ENCODE results near the gene CDH13. TPM values are rescaled to one million over a fixed set of nuclear protein-coding genes. Genes with fewer than 3 reads are reported as not detected.

CDH13 gene
- total RNA-seq, 2 experiments from 2014 or later, result not detected

- Mint-ChIP-seq H3K9me3 (ENCODE audit: low read depth) (peaks cover 17% of the 10 kb centered on the region), H3K27me3 (peaks cover 14% of the 10 kb centered on the region), H3K4me1 (no peaks in the 10 kb centered on the region), H3K27ac (no peak overlapping the region), H3K36me3 (ENCODE audit: low read depth) (no peaks in the 10 kb centered on the region), H3K4me3 (no peak overlapping the region)
- DNase-seq (no peak), ATAC-seq (no peak)
- ChIA-PET POLR2A (no interaction called here), CTCF (interaction anchor here (0.6 kb wide), 1 partner anchor 170 kb away, joined by 3 read pairs; no protein-coding TSS in a partner anchor)
- intact Hi-C loops (cut with DNase I, micrococcal nuclease), result no loop called here
Measured at GRCh38 chr16:83125999-83126568, 499.3 kb downstream of the CDH13 start.

- no peak for ATAC-seq
- DNase-seq, result no peak
- CTCF ChIA-PET, result no interaction called here
- Mint-ChIP-seq H3K4me1 (no peaks in the 10 kb centered on the region), H3K27ac (no peak overlapping the region), H3K4me3 (no peak overlapping the region), H3K9me3 (ENCODE audit: low read depth) (peaks cover 17% of the 10 kb centered on the region), H3K36me3 (ENCODE audit: low read depth) (no peaks in the 10 kb centered on the region), H3K27me3 (peaks cover 14% of the 10 kb centered on the region)
- intact Hi-C loops (cut with DNase I, micrococcal nuclease), result no loop called here
- POLR2A ChIA-PET, result no interaction called here
Measured at GRCh38 chr16:83128041-83128440, 501.3 kb downstream of the CDH13 start.

GRCh38 chr16:83130039-83130438, 503.3 kb downstream of the CDH13 start:
- Mint-ChIP-seq H3K4me3 (no peak overlapping the region), H3K27me3 (peaks cover 14% of the 10 kb centered on the region), H3K36me3 (ENCODE audit: low read depth) (no peaks in the 10 kb centered on the region), H3K27ac (no peak overlapping the region), H3K4me1 (no peaks in the 10 kb centered on the region), H3K9me3 (ENCODE audit: low read depth) (peaks cover 17% of the 10 kb centered on the region)
- ATAC-seq (no peak), DNase-seq (no peak)
- POLR2A ChIA-PET, result no interaction called here
- CTCF ChIA-PET, result no interaction called here
- intact Hi-C loops (cut with DNase I, micrococcal nuclease), result no loop called here

GRCh38 chr16:83134638-83135037, 507.9 kb downstream of the CDH13 start:
- intact Hi-C loops (cut with DNase I, micrococcal nuclease), result no loop called here
- CTCF ChIA-PET, result no interaction called here
- DNase-seq, result no peak
- no peaks in the 10 kb centered on the region for H3K9me3 Mint-ChIP-seq (ENCODE audit: low read depth)
- peaks cover 5% of the 10 kb centered on the region for H3K4me1 Mint-ChIP-seq
- no peak overlapping the region for H3K4me3 Mint-ChIP-seq
- H3K27me3 Mint-ChIP-seq, result peaks cover 5% of the 10 kb centered on the region
- H3K36me3 Mint-ChIP-seq (ENCODE audit: low read depth), result no peaks in the 10 kb centered on the region
- POLR2A ChIA-PET, result no interaction called here
- no peak for ATAC-seq
- H3K27ac Mint-ChIP-seq, result no peak overlapping the region

GRCh38 chr16:83136419-83136818, 509.6 kb downstream of the CDH13 start:
- H3K4me3 Mint-ChIP-seq, result no peak overlapping the region
- ChIA-PET POLR2A (interaction anchor here (0.7 kb wide), 1 partner anchor 18 kb away, joined by 3 read pairs; no protein-coding TSS in a partner anchor), CTCF (no interaction called here)
- DNase-seq (no peak), ATAC-seq (no peak)
- intact Hi-C loops (cut with DNase I, micrococcal nuclease), result no loop called here
- H3K27ac Mint-ChIP-seq, result no peak overlapping the region
- no peaks in the 10 kb centered on the region for H3K36me3 Mint-ChIP-seq (ENCODE audit: low read depth)
- no peaks in the 10 kb centered on the region for H3K9me3 Mint-ChIP-seq (ENCODE audit: low read depth)
- H3K4me1 Mint-ChIP-seq, result peaks cover 5% of the 10 kb centered on the region
- no peaks in the 10 kb centered on the region for H3K27me3 Mint-ChIP-seq

GRCh38 chr16:83136924-83137323, 510.2 kb downstream of the CDH13 start:
- Mint-ChIP-seq H3K36me3 (ENCODE audit: low read depth) (no peaks in the 10 kb centered on the region), H3K27ac (no peak overlapping the region), H3K4me3 (peak overlapping the region; percentile 30), H3K27me3 (no peaks in the 10 kb centered on the region), H3K9me3 (ENCODE audit: low read depth) (no peaks in the 10 kb centered on the region), H3K4me1 (peaks cover 5% of the 10 kb centered on the region)
- CTCF ChIA-PET, result no interaction called here
- no peak for ATAC-seq
- intact Hi-C loops (cut with DNase I, micrococcal nuclease), result no loop called here
- no peak for DNase-seq
- POLR2A ChIA-PET, result interaction anchor here (0.7 kb wide), 1 partner anchor 18 kb away, joined by 3 read pairs; no protein-coding TSS in a partner anchor

GRCh38 chr16:83137326-83137781, 510.6 kb downstream of the CDH13 start:
- intact Hi-C loops (cut with DNase I, micrococcal nuclease), result no loop called here
- no peaks in the 10 kb centered on the region for H3K27me3 Mint-ChIP-seq
- no peak overlapping the region for H3K27ac Mint-ChIP-seq
- peaks cover 5% of the 10 kb centered on the region for H3K4me1 Mint-ChIP-seq
- H3K4me3 Mint-ChIP-seq, result peak overlapping the region; percentile 30
- H3K9me3 Mint-ChIP-seq (ENCODE audit: low read depth), result peaks cover under 1% of the 10 kb centered on the region
- CTCF ChIA-PET, result no interaction called here
- DNase-seq, result peak; percentile 27
- H3K36me3 Mint-ChIP-seq (ENCODE audit: low read depth), result no peaks in the 10 kb centered on the region
- POLR2A ChIA-PET, result interaction anchor here (0.7 kb wide), 1 partner anchor 18 kb away, joined by 3 read pairs; no protein-coding TSS in a partner anchor
- peak; percentile 74 for ATAC-seq

GRCh38 chr16:83137894-83138293, 511.1 kb downstream of the CDH13 start:
- H3K36me3 Mint-ChIP-seq (ENCODE audit: low read depth), result no peaks in the 10 kb centered on the region

GRCh38 chr16:83138512-83138911, 511.7 kb downstream of the CDH13 start:
- H3K27ac Mint-ChIP-seq, result no peak overlapping the region
- no peak for ATAC-seq
- ChIA-PET POLR2A (no interaction called here), CTCF (no interaction called here)
- H3K36me3 Mint-ChIP-seq (ENCODE audit: low read depth), result no peaks in the 10 kb centered on the region
- H3K4me1 Mint-ChIP-seq, result peaks cover 5% of the 10 kb centered on the region
- intact Hi-C loops (cut with DNase I, micrococcal nuclease), result no loop called here
- no peak for DNase-seq
- no peak overlapping the region for H3K4me3 Mint-ChIP-seq
- H3K9me3 Mint-ChIP-seq (ENCODE audit: low read depth), result peaks cover 1% of the 10 kb centered on the region
- H3K27me3 Mint-ChIP-seq, result no peaks in the 10 kb centered on the region

More at GRCh38 chr16:83137894-83138293, 511.1 kb downstream of the CDH13 start:
- peaks cover 1% of the 10 kb centered on the region for H3K9me3 Mint-ChIP-seq (ENCODE audit: low read depth)
- ATAC-seq, result no peak
- no peak for DNase-seq
- H3K27me3 Mint-ChIP-seq, result no peaks in the 10 kb centered on the region
- peaks cover 5% of the 10 kb centered on the region for H3K4me1 Mint-ChIP-seq
- CTCF ChIA-PET, result no interaction called here
- no peak overlapping the region for H3K4me3 Mint-ChIP-seq
- POLR2A ChIA-PET, result no interaction called here
- H3K27ac Mint-ChIP-seq, result no peak overlapping the region
- intact Hi-C loops (cut with DNase I, micrococcal nuclease), result no loop called here

- no peak for DNase-seq
- POLR2A ChIA-PET, result no interaction called here
- no peaks in the 10 kb centered on the region for H3K27me3 Mint-ChIP-seq
Measured at GRCh38 chr16:83138976-83139690, 512.4 kb downstream of the CDH13 start.

GRCh38 chr16:83143788-83144187, 517.0 kb downstream of the CDH13 start:
- H3K4me1 Mint-ChIP-seq, result no peaks in the 10 kb centered on the region
- no peak for DNase-seq
- no peak overlapping the region for H3K27ac Mint-ChIP-seq

More at GRCh38 chr16:83138976-83139690, 512.4 kb downstream of the CDH13 start:
- no peak overlapping the region for H3K27ac Mint-ChIP-seq
- H3K36me3 Mint-ChIP-seq (ENCODE audit: low read depth), result no peaks in the 10 kb centered on the region
- no peak overlapping the region for H3K4me3 Mint-ChIP-seq
- peaks cover 5% of the 10 kb centered on the region for H3K4me1 Mint-ChIP-seq
- H3K9me3 Mint-ChIP-seq (ENCODE audit: low read depth), result peaks cover 1% of the 10 kb centered on the region
- intact Hi-C loops (cut with DNase I, micrococcal nuclease), result no loop called here
- CTCF ChIA-PET, result no interaction called here
- ATAC-seq, result no peak

GRCh38 chr16:83145297-83145696, 518.5 kb downstream of the CDH13 start:
- POLR2A ChIA-PET, result no interaction called here
- H3K9me3 Mint-ChIP-seq (ENCODE audit: low read depth), result peaks cover 1% of the 10 kb centered on the region
- no peak for ATAC-seq
- H3K4me1 Mint-ChIP-seq, result no peaks in the 10 kb centered on the region
- no peak overlapping the region for H3K4me3 Mint-ChIP-seq
- H3K27ac Mint-ChIP-seq, result no peak overlapping the region
- CTCF ChIA-PET, result no interaction called here
- DNase-seq, result no peak
- H3K27me3 Mint-ChIP-seq, result no peaks in the 10 kb centered on the region
- H3K36me3 Mint-ChIP-seq (ENCODE audit: low read depth), result no peaks in the 10 kb centered on the region
- intact Hi-C loops (cut with DNase I, micrococcal nuclease), result no loop called here

More at GRCh38 chr16:83143788-83144187, 517.0 kb downstream of the CDH13 start:
- intact Hi-C loops (cut with DNase I, micrococcal nuclease), result no loop called here
- H3K36me3 Mint-ChIP-seq (ENCODE audit: low read depth), result no peaks in the 10 kb centered on the region
- no peak overlapping the region for H3K4me3 Mint-ChIP-seq
- CTCF ChIA-PET, result interaction anchor here (0.6 kb wide), 1 partner anchor 382 kb away, joined by 3 read pairs; no protein-coding TSS in a partner anchor
- ATAC-seq, result no peak
- no peaks in the 10 kb centered on the region for H3K27me3 Mint-ChIP-seq
- H3K9me3 Mint-ChIP-seq (ENCODE audit: low read depth), result peaks cover 1% of the 10 kb centered on the region
- POLR2A ChIA-PET, result interaction anchor here (0.6 kb wide), 1 partner anchor 43 kb away, joined by 4 read pairs; no protein-coding TSS in a partner anchor
